GM18951 (cell line): ENCODE data around the gene GABARAP.
A peak's percentile ranks its signal among the peaks of the same experiment; 100 is the strongest.
"Not testable (repeated sequence)": the region's sequence is repeated elsewhere in the genome, so short reads cannot be mapped to it uniquely, and the experiment has no call there.

Experiments used
- POLR2A ChIP-seq: IDR thresholded peaks from 4 replicates; pipeline ENCODE4 v1.6.1; 2011; ENCODE audit warnings: mild to moderate bottlenecking; ENCODE audit not compliant: insufficient read length, insufficient read depth; ENCODE audit errors: extremely low read depth
- in situ Hi-C: fragments of 300-500 bp; cut with MboI; formaldehyde crosslinking; loops from one replicate; pipeline ENCODE4 v1.12.0; 2022; ENCODE audit warnings: low sequenced_read_pairs, mixed read lengths, inconsistent platforms; ENCODE audit not compliant: unreplicated experiment

GABARAP gene

GRCh38 chr17:7254511-7254910 is 12.3 kb upstream of the GABARAP start:
- in situ Hi-C loops = no loop called here
- TF ChIP-seq POLR2A = no peak

- no peak for TF ChIP-seq POLR2A
- in situ Hi-C loops = no loop called here
Observed at GRCh38 chr17:7253082-7253481, 10.8 kb upstream of the GABARAP start.

- in situ Hi-C loops = no loop called here
- TF ChIP-seq POLR2A = peak; percentile 88
Observed at GRCh38 chr17:7252176-7253043, 10.2 kb upstream of the GABARAP start, which contains the start of gene ELP5. Gene ELP5 (plus strand): TSS chr17:7252215. CDS start chr17:7252551, 336 bp downstream.

- in situ Hi-C loops = no loop called here
- TF ChIP-seq POLR2A = peak; percentile 67
Observed at GRCh38 chr17:7251661-7252175, 9.5 kb upstream of the GABARAP start, which contains the start of gene CTDNEP1. Gene CTDNEP1 (minus strand): TSS chr17:7251734. CDS start chr17:7251296, 438 bp downstream.

- no peak for TF ChIP-seq POLR2A
- in situ Hi-C loops = no loop called here
Observed at GRCh38 chr17:7250695-7251627, 8.7 kb upstream of the GABARAP start.

- TF ChIP-seq POLR2A = no peak
- in situ Hi-C loops = no loop called here
Observed at GRCh38 chr17:7249830-7250229, 7.6 kb upstream of the GABARAP start.

- TF ChIP-seq POLR2A = no peak
- in situ Hi-C loops = no loop called here
Observed at GRCh38 chr17:7249214-7249613, 7.0 kb upstream of the GABARAP start.

GRCh38 chr17:7248796-7249195 is 6.5 kb upstream of the GABARAP start:
- in situ Hi-C loops = no loop called here
- TF ChIP-seq POLR2A = no peak

GRCh38 chr17:7246779-7247178 is 4.5 kb upstream of the GABARAP start:
- in situ Hi-C loops = no loop called here
- no peak for TF ChIP-seq POLR2A

- in situ Hi-C loops = not testable (repeated sequence)
Observed at GRCh38 chr17:7243838-7244237, 1.6 kb upstream of the GABARAP start.

GRCh38 chr17:7243453-7243729 is 1.1 kb upstream of the GABARAP start:
- no peak for TF ChIP-seq POLR2A
- in situ Hi-C loops = no loop called here

GRCh38 chr17:7242717-7243452 is 636 bp upstream of the GABARAP start:
- in situ Hi-C loops = no loop called here
- TF ChIP-seq POLR2A = peak; percentile 58
